Measurements from ENCODE around the gene RIPK4.

RIPK4 gene

DNA sequence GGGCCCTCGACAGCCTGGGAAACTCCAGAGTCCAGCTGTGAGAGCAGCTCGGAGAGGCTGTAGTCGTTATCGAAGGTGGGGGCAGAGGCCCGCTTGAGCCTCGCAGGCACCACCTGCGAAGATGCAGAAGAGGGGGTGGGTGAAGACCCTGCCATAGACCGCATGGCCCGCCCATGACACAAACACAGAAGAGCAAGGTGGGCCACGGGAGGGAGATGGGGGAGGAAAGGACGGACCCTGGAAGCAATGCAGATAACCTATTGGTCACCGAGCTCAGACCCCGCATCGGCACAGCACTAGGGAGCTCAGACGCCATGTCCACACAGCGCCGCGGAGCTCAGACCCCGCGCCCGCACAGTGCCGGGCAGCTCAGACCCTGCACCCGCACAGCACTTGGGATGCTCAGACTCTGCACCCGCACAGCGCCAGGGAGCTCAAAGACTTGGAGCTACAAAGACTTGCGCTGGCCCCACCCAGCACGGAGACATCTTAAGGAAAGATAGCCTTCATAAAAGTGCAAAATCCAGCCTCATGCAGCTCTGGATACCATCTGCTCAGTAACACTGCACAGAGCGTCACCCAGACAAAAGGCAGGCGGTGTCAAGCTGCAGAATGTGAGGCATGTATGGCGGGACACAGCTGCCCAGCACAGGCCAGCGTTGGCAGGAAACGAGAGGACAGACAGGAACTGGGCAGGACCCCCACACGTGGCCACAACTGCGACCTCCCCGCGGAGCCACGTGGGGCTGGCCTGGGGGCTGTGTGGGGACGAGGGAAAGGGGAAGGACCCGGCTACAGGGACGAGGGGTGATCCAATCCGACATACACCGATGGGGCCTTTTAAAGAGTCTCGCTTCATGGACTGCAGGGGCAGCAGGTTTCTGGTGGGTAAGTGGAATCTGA lies 22.6 kb downstream of the RIPK4 start:
- no peak overlapping the region for H3K4me3 ChIP-seq (ENCODE audit: low read length)
- TF ChIP-seq, protein P1, sequence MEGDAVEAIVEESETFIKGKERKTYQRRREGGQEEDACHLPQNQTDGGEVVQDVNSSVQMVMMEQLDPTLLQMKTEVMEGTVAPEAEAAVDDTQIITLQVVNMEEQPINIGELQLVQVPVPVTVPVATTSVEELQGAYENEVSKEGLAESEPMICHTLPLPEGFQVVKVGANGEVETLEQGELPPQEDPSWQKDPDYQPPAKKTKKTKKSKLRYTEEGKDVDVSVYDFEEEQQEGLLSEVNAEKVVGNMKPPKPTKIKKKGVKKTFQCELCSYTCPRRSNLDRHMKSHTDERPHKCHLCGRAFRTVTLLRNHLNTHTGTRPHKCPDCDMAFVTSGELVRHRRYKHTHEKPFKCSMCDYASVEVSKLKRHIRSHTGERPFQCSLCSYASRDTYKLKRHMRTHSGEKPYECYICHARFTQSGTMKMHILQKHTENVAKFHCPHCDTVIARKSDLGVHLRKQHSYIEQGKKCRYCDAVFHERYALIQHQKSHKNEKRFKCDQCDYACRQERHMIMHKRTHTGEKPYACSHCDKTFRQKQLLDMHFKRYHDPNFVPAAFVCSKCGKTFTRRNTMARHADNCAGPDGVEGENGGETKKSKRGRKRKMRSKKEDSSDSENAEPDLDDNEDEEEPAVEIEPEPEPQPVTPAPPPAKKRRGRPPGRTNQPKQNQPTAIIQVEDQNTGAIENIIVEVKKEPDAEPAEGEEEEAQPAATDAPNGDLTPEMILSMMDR (conservative IDR thresholded peaks at IDR 0.05; ENCODE audit: low read depth, low read length): no peak
- DNase-seq (ENCODE audit: low read depth): no peak

DNA sequence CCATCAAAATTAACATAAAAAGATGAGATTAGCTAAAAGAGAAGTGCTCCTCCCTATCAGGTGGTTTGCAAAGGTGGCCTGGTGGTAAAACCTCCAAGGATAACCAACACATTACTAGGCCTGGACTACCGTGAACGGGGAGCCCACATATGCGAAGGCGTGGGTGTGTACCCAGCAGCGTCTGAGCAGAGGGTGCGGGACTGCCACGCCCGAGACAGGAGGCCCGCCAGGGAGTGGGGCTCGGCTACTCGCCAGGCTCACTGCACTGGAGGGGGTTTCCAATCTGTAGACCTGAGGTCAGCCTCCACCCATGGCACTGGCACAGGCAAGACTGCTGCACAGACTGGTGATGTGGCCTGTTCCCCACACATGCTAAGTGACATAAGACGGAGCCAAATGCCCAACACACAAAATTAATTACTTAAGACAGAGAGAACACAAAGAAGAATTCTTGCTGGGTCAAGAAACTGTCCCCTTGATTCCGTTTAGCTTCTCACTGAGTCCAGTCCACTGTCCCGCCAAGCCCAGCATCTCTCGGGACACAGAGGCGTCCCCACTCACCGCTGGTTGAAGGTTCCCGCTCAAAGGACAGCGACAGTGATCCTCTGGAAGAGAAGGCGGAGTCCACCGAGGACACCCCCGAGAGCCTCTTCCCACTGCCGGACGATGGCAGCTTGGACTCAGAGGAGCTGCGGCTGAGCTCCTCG lies 23.4 kb downstream of the RIPK4 start:
- no peak for DNase-seq (ENCODE audit: low read depth)
- TF ChIP-seq, protein P1 (conservative IDR thresholded peaks at IDR 0.05; ENCODE audit: low read depth, low read length): no peak
- H3K4me3 ChIP-seq (ENCODE audit: low read length): no peak overlapping the region

DNA sequence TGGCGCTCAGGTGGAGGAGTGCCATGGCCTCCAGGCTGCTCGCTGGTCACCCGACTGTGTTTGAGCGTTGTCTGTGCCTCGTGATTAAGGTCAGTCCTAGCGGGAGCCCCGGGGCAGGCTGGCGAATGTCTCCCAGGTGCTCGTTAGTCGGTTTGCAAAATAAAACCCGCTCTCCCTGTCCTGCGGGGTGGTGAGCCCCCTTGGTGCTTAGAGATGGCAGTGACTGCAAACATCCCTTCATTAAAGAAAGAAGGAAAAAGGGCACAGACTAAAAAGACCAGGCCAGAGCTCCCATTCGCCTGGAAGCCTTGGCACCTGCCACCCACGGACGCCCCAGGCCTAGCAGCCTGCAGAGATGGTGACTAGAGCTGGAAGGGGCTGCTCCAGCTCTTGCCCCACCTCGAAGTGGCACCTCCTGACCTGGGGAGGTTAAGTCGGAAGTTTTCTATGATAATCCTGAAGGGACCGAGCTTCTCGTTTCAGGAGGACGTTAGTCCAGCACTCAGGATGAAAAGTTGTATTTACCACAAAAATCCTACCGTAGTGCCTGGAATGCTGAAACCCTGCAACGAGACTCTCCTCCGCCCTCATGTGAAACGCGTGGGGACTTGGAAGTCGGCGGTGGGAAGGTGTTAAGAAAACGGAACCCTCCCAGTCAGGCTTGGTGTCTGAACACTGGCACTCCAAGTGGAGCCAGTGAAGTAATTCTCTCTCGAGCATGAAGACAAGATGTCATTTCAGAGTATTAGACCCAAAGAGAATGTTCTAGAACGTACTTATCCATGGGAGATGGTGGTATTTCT lies 24.6 kb downstream of the RIPK4 start:
- H3K4me3 ChIP-seq (ENCODE audit: low read length): no peak overlapping the region
- no peak for DNase-seq (ENCODE audit: low read depth)
- TF ChIP-seq, protein P1 (conservative IDR thresholded peaks at IDR 0.05; ENCODE audit: low read depth, low read length): no peak

DNA sequence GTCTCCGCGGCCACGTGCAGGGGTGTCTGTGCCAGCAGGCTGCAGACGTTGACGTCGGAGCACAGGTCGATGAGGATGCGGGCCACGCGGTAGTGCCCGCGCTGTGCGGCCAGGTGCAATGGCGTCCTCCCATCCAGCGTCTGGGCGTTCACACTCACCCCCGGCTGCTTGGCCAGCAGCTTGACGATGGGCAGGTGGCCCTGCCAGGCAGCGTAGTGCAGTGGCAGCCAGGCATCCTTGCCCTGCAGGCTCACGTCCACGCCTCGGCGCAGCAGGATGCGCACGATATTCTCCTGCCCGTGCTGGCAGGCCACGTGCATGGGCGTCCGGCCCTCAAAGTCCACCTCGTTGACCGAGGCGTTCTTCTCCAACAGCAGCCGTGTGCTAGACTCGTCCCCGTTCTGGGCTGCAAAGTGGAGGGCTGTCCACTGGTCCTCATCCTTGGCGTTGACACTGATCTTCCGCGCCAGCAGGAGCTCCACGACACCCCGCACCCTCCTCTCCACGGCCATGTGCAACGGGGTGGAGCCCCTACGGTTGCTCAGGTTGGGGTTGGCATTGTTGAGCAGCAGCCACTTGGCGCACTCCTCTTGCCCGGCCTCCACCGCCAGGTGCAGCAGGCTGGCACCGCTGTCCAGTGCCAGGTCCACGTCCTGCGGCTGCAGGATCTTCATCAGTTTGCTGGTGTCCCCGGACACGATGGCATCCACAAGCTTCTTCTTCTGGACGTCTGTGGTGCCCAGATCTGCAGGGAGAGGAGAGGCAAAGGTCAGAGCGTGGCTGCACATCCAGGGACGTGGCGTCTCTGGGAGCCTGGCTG lies 25.4 kb downstream of the RIPK4 start:
- TF ChIP-seq, protein P1 (conservative IDR thresholded peaks at IDR 0.05; ENCODE audit: low read depth, low read length): no peak
- H3K4me3 ChIP-seq (ENCODE audit: low read length): no peak overlapping the region
- no peak for DNase-seq (ENCODE audit: low read depth)

DNA sequence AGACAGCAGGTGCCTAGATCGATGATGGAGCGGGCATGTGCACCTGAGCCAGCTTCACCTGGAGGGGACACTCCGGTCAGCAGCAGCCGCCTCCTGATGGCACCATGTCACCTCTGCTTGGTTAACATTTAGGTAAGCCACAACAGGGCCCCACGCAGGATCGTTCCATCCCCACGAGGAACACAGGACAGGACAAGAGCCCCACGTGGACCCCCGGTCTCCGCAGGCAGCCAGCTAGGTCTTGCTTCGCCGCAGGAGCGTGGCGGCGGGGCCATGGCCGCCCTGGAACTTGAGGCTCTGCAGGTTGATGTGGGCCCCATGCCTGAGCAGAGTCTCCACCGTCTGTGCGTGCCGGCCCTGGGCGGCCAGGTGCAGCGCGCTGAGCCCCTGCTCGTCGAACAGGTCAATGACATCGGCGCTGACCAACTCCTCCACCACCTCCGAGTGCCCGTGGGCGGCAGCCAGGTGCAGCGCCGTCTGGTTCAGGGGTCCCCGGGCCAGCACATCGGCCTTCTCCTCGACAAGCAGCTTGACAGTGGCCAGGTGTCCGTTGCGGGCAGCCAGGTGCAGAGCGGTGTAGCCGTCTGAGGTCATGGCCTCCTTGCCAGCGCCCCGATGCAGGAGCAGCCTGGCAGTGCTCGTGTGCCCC lies 26.1 kb downstream of the RIPK4 start:
- no peak overlapping the region for H3K4me3 ChIP-seq (ENCODE audit: low read length)
- TF ChIP-seq, protein P1 (conservative IDR thresholded peaks at IDR 0.05; ENCODE audit: low read depth, low read length): no peak
- DNase-seq (ENCODE audit: low read depth): no peak

DNA sequence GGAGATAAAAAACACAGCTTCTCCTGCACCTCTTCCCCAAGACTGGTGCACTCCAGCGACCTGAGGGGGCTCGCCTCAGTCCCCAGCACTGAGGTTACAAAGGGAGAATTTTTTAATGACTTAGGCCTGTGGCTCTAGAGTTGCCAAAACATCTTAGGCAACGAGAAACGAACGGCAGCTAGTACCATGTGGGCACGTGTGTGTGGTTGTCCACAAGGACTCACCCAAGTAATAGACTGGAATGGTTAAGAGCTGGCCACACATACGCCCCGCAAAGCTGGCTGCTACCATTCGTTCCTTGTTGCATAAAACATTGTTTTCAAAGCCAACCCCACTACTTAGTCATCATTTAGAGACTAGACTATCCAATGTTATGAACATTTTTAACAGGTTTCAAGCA lies 26.9 kb downstream of the RIPK4 start:
- no peak overlapping the region for H3K4me3 ChIP-seq (ENCODE audit: low read length)
- TF ChIP-seq, protein P1 (conservative IDR thresholded peaks at IDR 0.05; ENCODE audit: low read depth, low read length): no peak
- DNase-seq (ENCODE audit: low read depth): no peak
